HCEC 1CT (cell line): ENCODE data around the gene PLEKHJ1.
A peak's percentile ranks its signal among the peaks of the same experiment; 100 is the strongest.

Source experiments
- DNase-seq: peaks from one replicate; pipeline ENCODE4 v3.0.0-alpha.2; 2017

The PLEKHJ1 gene

DNA sequence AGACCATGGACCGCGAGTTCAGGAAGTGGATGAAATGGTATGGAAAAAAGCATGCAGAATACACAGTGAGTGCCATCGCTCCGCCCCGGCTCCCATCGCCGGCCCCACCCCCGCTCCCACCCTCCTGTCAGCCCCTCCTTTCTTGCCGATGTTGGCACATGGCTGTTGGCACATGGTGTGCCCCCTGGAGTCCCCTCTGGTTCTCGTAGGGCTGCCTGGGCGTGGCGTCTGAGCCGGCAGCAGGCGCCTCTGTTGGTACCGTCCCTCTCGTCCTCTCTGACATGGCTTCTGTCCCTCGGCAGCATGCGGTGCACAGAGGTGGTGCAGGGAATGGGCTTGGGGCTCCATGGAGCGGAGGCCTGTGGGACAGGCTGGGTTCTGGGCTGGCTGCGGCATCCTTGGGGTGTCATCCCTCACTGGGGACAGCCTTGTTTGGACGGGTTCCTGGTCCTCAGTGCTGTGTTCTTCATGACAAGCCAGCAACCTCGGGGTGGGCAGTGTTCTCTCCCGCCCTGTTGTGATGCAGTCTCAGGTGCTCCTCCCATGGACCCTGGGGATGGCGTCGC, 41.5 kb downstream of the PLEKHJ1 start:
- no peak for DNase-seq

GRCh38 chr19:2193807-2194206, 42.3 kb downstream of the PLEKHJ1 start:
- DNase-seq: no peak

GRCh38 chr19:2192862-2193261, 43.3 kb downstream of the PLEKHJ1 start:
- DNase-seq: no peak

- DNase-seq: no peak
These were observed 44.4 kb downstream of the PLEKHJ1 start for GRCh38 chr19:2191456-2192310.

DNA sequence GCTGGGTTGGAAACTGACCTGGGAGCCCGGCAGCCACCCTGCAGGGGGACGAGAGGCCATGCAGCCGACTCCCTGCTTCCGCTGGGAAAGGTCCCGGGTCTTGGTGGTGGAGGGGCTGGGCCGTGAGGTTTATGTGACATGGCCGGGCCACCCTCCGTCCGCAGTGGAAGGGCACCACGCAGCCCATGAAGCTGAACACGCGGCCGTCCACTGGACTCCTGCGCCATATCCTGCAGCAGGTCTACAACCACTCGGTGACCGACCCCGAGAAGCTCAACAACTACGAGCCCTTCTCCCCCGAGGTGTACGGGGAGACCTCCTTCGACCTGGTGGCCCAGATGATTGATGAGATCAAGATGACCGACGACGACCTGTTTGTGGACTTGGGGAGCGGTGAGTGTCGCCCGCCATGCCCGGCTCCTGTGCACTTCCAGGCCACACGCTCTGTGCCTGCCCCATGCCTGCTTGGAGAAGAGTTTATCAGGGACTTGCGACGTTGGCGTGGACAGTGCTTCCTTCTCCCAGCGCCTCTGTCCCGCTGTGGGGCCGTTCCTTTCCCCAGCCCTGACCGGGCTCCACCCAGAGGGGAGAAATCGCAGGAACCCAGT, 45.2 kb downstream of the PLEKHJ1 start:
- DNase-seq: no peak

DNA sequence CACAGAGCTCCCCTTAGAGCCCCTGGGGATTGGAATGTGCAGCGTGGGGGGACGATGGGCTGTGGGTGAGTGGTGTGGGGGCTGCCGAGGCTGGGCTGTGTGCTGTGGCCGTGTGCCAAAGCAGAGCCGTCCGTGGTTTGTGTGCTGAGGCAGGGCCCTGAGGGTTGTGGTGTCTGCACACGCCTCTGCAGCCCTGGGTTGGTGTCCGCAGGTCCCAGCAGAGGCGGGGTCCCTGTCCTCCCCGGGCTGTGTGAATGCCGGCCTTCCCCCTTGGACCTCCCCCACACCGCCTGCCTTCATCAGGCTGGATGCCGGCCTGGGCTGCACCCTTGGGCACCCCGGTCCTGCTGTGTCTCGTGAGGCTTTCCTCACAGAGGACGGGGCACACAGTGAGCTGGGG, 46.2 kb downstream of the PLEKHJ1 start:
- DNase-seq: no peak

DNA sequence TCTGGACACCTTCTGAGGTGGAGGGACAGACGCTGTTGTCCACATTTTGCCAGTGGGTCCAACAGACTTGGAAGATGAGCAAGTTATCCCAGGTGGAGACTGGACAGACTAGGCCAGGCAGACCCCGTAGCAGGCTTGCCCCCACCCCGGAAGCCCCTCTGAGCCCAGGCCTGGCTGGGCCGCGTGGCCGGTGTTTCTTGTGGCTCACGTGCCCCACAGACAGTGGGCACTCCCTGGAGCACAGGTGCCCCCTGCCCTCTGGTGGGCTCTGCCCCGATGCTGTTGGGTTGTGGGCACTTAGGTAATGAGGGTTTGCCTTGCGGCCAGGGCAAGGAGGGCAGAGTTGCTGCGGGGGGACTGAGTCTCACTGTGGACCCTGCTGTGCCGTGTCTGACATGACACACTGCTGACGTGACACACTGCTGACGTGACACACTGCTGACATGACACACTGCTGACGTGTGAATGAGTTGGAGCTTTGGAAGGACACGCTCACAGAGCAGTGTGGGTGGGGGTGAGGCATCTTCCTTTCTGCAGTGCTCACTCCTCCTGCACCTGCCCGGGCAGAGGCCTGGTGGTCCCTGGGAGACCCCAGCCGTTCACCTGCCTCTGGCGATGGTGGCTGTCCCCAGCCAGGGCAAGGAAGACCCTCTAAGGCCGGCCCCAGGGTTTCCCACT, 47.3 kb downstream of the PLEKHJ1 start:
- peak; percentile 60 for DNase-seq

DNA sequence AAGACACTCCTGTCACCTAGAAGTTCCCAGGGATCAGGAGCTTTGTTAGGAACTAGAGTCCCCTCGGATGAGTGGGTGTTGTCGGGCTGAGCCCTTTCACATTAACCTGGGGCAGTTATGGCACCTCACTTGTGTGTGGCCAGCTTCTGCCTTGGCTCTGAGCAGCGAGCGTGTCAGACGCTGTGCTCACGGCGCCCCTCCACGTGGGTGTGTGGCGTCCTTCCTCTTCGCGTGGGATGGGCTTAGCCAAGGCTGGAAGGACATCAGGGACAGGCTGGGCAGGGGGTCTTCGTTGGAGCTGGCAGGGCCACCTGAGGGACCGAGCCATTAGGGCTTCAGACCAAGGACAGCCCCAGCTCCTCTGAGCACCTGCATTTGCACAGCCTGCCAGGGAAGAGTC, 49.0 kb downstream of the PLEKHJ1 start:
- DNase-seq: no peak

DNA sequence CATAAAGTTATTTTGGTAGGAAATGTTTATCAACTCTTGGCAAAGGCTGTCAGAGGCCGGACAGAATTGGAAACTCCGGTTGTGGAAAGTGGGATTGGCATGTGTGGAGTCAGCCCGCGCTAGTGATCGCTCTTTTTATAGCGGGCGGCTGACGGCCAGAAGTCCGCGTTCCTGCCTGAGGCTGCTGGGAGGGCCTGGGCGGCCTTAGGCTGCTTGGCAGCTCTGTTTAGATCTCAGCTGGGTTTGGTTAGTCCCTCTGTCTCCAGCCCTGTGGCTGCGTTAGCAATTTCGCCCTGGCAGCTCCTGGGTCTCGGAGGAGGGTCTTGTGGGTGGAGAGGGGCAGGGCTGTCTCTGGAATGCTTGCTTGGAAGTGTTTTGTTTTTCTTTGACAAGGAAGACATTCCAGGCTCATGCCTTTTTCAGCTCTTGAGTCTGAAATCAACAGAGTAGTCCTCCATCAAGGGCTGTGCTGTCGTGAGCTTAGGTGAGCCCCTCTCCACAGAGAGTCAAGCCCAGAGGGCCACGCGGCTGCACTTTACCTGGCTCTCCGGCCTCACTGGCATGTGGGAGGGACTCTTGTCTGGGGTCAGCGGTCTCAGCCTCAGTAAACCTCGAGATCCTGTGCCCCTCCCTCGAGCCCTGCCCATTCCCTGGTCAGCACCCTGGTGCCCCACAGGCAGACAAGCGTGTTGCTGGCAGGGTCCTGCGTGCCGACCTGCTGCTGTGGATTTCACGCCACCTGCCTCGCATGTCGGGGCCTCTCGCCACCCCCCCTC, 49.9 kb downstream of the PLEKHJ1 start:
- no peak for DNase-seq

DNA sequence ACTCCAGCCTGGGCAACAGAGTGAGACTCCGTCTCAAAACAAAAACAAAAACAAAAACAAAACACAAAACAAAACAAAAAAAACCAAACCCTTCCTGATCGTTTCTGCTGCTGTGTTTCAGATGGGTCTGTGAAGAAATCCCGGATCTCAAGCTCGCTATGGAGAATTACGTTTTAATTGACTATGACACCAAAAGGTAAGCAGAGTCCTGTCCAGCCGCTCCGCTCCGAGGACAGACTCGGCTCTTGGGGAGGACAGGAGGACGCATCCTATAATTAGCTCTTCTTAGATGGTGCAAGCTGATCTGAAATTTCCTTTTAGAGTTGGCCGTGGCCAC, 50.4 kb downstream of the PLEKHJ1 start:
- DNase-seq: no peak

DNA sequence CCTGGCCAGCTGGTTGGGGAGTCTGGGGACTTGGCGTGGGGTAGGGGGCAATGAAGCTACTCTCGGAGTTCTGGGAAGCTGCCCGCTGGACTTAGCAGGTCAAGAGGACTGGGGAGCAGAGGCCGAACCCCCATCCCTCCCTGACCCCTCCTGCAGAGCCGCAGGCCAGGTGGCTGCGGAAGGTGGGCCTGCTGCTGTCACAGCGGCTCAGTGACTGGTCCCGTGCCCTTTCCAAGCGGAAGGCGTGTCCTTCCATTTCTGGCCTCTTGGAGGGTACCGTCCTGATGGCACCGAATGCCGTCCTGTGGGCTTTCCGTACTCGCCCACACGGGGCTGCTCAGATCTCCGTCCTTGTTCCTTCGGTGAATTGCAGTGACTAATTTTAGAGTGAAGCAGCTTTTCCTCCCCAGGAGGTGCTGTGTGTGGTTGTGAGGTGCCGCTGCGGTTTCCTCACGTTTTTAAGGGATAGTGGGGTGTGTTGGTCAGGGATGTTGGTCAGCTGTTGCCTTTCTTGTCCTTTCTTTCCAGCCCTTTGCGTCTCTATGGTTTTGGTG, 51.6 kb downstream of the PLEKHJ1 start:
- no peak for DNase-seq
